Liver (tissue), 3 donors: ENCODE measurements around the gene CIBAR2.

Experiments
- HNF4G ChIP-seq: IDR thresholded peaks from 2 replicates; pipeline ENCODE4 v1.6.1; 2016; ENCODE audit warnings: antibody characterized with exemption
- TF ChIP-seq, protein P1 (sequence below): fragments of 150-350 bp; IDR thresholded peaks from 2 replicates; pipeline ENCODE4 v1.5.1; 2017; ENCODE audit warnings: improper control_type of control experiment, low read depth, low read length; ENCODE audit not compliant: missing input control
- TF ChIP-seq, protein P2 (sequence below): IDR thresholded peaks from 2 replicates; pipeline ENCODE4 v1.6.1; 2016; ENCODE audit warnings: antibody characterized with exemption, mild to moderate bottlenecking
- donor health status: healthy.
- donor health status: healthy.

DNA sequence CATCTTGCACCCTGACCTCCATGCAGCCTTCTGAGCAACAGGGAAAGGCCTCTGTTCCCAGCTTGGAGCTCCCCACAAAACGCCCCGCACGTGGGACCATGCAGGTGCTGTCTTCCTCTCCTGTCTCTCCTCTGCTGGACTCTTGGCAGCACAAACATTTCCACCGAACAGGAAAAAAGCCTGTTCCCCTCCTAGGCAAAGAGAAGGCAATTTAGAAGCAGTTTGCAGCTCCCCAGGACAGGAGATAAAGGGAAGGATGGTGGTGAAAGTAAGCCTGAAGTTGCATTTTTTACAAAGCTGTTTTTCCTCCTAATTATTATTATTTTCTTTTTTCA lies 7.7 kb upstream of the CIBAR2 start:
- TF ChIP-seq, protein P1, sequence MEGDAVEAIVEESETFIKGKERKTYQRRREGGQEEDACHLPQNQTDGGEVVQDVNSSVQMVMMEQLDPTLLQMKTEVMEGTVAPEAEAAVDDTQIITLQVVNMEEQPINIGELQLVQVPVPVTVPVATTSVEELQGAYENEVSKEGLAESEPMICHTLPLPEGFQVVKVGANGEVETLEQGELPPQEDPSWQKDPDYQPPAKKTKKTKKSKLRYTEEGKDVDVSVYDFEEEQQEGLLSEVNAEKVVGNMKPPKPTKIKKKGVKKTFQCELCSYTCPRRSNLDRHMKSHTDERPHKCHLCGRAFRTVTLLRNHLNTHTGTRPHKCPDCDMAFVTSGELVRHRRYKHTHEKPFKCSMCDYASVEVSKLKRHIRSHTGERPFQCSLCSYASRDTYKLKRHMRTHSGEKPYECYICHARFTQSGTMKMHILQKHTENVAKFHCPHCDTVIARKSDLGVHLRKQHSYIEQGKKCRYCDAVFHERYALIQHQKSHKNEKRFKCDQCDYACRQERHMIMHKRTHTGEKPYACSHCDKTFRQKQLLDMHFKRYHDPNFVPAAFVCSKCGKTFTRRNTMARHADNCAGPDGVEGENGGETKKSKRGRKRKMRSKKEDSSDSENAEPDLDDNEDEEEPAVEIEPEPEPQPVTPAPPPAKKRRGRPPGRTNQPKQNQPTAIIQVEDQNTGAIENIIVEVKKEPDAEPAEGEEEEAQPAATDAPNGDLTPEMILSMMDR, result no peak
- TF ChIP-seq, protein P2, sequence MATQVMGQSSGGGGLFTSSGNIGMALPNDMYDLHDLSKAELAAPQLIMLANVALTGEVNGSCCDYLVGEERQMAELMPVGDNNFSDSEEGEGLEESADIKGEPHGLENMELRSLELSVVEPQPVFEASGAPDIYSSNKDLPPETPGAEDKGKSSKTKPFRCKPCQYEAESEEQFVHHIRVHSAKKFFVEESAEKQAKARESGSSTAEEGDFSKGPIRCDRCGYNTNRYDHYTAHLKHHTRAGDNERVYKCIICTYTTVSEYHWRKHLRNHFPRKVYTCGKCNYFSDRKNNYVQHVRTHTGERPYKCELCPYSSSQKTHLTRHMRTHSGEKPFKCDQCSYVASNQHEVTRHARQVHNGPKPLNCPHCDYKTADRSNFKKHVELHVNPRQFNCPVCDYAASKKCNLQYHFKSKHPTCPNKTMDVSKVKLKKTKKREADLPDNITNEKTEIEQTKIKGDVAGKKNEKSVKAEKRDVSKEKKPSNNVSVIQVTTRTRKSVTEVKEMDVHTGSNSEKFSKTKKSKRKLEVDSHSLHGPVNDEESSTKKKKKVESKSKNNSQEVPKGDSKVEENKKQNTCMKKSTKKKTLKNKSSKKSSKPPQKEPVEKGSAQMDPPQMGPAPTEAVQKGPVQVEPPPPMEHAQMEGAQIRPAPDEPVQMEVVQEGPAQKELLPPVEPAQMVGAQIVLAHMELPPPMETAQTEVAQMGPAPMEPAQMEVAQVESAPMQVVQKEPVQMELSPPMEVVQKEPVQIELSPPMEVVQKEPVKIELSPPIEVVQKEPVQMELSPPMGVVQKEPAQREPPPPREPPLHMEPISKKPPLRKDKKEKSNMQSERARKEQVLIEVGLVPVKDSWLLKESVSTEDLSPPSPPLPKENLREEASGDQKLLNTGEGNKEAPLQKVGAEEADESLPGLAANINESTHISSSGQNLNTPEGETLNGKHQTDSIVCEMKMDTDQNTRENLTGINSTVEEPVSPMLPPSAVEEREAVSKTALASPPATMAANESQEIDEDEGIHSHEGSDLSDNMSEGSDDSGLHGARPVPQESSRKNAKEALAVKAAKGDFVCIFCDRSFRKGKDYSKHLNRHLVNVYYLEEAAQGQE, result no peak
- TF ChIP-seq HNF4G, result no peak
